Body of pancreas (tissue), 4 donors: Measurements from ENCODE around the gene MAN1A2.

Source experiments
- POLR2A ChIP-seq, 3 donors: fragments of 450-650 bp; IDR thresholded peaks; one replicate each; pipeline ENCODE4 v1.6.1; 2016; ENCODE audit warnings: antibody characterized with exemption in 3 of 3, mild to moderate bottlenecking in 2 of 3
- TF ChIP-seq, protein P1 (sequence below), 7 experiments: fragments of 450-650 bp in 4 of 7; fragments of 200-600 bp in 3 of 7; sonication (generic) in 3 of 7; IDR thresholded peaks; one replicate each; pipeline ENCODE4 v1.5.1; 2016 to 2019; ENCODE audit warnings: antibody characterized with exemption in 7 of 7

DNA sequence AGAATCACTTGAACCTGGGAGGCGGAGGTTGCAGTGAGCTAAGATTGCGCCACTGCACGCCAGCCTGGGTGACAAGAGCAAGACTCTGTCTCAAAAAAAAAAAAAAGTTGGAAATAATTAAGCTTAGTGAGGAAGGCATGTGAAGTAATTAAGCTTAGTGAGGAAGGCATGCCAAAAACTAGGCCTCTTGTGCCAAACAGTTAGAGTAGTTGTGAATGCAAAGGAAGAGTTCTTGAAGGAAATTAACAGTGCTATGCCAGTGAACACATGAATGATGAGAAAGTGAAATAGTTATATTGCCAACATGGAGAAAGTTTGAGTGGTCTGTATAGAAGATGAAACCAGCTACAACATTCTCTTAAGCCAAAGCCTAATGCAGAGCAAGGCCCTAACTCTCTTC lies 85.0 kb downstream of the MAN1A2 start:
- TF ChIP-seq, protein P1, sequence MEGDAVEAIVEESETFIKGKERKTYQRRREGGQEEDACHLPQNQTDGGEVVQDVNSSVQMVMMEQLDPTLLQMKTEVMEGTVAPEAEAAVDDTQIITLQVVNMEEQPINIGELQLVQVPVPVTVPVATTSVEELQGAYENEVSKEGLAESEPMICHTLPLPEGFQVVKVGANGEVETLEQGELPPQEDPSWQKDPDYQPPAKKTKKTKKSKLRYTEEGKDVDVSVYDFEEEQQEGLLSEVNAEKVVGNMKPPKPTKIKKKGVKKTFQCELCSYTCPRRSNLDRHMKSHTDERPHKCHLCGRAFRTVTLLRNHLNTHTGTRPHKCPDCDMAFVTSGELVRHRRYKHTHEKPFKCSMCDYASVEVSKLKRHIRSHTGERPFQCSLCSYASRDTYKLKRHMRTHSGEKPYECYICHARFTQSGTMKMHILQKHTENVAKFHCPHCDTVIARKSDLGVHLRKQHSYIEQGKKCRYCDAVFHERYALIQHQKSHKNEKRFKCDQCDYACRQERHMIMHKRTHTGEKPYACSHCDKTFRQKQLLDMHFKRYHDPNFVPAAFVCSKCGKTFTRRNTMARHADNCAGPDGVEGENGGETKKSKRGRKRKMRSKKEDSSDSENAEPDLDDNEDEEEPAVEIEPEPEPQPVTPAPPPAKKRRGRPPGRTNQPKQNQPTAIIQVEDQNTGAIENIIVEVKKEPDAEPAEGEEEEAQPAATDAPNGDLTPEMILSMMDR (IDR thresholded peaks at IDR 0.05): no peak
- no peak for TF ChIP-seq POLR2A (IDR thresholded peaks at IDR 0.05)
